Activated CD4-positive, alpha-beta T cell treated with anti-CD3 and anti-CD28 coated beads, Interleukin-2, amount 50 U/mL, for 24 hours (primary cell): ENCODE data around the gene PRKAR1B.
"Not testable (repeated sequence)": the region's sequence is repeated elsewhere in the genome, so short reads cannot be mapped to it uniquely, and the experiment has no call there.

ENCODE experiments used
- DNase-seq, 2 donors: peaks; one replicate each; pipeline ENCODE4 v3.0.0-alpha.2; 2020; ENCODE audit warnings: low read depth in 1 of 2, low spot score in 1 of 2

Gene PRKAR1B

DNA sequence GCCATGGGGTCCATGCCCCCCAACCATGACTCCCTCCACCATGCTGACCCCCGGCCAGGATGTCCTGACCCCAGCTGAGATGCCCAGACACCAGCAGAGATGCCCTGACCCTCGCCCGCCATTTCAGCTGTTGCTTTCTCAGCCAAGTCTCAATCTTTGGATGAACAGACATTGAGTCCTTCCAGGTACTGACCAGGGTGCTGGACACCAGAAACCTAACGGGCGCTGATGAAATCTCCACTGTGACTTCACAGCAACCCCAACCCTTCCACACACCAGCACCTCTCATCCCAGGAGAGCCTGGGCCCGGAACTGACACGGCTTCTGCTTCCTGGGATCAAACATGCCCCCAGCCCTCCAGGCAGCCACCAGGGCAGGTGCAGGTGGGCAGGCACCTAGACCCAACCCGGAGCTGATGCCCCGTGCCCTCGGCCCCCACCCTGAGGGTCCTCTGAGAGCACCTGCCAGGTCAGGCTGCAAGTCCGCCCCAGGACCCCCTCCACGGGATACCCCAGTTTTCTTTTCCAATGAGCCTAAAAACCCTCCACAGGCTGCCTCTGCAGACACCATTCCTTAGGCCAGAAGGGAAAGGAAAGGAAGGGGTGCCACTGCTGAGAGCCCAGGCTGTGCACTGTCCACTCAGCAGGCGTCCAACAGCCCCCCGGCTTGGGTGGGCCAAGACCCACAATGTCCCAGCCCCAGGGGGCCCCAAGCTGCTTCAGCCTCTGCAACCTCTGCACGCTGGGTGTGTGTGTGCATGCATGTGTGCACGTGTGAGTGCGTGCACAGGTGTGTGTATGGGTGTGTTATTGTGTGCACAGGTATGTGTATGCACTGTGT, 164.1 kb downstream of the PRKAR1B start:
- DNase-seq = no peak

DNA sequence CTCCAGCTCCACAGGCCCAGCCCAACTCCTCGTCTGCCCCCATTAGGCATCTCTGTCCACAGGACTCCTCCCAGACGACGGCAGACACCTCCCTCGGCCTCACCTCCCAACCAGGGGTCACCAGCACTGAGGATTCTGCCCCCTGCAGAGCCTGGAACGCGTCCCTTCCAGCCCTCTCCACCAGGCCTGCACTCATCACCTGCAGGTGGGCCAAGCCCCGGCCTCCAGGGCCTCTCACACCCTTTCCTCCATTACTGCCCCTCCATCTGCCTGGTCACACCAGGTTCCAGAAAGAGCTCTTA, 164.8 kb downstream of the PRKAR1B start:
- DNase-seq = no peak

DNA sequence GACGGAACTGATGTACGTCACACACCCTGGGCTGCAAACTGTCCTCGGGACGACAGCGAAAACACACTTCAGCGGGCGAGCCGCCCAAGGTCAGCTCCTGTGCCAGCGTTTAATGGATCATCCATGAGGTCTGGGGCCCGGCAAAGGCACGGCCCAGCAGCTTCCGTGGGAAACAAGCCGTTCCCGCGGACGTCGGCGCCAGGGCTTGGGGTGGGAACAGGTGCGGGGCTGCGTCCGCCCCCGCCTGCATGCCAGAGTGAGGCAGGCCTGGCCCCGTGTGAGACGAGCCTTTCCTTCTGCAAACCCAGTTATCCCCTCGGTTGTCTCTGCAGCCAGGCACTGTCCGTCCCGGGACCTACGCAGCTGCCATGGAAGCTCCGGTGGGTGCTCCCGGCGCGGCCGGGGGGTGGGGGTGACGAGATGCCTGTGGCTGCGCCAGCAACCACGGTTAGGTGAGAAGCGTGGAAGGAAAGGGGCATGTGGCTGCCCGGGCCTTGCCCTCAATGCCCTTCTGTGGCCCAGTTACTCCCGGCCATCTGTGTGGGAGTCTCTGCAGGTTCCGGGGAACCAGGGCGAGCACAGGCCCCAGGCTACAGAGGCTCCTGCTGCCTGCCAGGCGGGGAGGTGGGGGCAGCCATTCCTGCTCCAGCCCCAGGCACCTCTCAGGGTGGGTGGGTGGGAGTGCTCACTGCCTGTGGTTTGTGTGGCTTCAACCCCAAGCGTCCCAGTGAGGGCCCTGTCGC, 165.3 kb downstream of the PRKAR1B start:
- DNase-seq = no peak

DNA sequence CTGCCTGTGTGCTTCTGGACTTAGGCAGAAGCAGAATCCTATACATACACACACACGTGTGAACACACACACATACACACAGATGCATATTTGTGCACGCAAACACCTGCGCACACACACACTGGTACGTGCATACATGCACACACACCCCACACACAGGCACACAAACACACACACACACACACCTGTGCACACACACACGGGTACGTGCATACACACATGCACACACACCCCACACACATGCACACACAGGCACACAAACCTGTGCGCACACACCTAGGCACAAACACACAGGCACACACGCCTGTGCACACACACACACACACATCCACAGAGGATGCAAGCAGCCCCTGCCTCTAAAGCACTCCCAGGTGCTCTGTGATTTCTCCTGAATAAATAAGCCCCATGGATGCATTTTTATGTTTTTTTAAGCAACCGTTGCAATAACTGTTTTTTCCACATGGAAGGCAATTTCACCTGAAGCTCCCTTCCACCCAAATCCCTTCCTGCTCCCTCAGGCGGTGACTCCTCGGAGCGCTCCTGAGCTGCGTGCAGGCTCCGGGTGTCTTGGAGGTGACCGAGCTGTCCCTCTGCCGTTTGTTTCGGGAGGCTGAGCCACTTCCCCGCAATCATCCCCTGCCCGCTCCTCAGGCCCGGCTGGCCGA, 166.0 kb downstream of the PRKAR1B start:
- no peak for DNase-seq

DNA sequence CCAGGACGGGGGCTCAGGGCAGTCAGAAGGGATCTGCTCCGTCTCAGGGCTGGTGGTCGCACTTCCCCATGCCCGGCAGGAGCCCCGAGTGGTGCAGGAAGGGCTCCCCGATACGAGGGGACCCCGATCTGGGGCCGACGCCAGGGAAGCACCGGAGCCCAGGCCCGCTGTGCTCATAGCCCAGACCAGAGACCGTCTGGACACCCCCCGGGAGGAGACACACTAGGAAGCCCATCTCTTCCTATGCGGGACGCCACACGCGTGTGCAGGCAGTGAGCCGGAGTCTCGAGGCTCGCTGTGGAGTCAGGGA, 167.7 kb downstream of the PRKAR1B start:
- no peak for DNase-seq

DNA sequence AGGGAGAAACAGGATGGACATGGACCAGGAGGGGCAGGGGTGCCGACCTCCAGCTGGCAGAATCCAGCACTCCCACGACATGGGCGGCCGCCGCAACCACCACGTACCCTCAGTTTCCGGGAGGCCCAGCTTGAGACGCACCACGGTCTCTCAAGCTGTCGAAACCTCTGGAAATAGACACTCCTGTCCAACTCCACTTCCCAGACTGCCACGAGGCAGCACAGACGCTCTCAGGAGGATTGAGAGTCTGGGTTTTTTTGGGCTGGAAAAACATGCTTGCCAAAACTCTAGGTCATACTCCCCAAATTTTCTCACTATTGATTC, 169.6 kb downstream of the PRKAR1B start:
- DNase-seq = no peak

DNA sequence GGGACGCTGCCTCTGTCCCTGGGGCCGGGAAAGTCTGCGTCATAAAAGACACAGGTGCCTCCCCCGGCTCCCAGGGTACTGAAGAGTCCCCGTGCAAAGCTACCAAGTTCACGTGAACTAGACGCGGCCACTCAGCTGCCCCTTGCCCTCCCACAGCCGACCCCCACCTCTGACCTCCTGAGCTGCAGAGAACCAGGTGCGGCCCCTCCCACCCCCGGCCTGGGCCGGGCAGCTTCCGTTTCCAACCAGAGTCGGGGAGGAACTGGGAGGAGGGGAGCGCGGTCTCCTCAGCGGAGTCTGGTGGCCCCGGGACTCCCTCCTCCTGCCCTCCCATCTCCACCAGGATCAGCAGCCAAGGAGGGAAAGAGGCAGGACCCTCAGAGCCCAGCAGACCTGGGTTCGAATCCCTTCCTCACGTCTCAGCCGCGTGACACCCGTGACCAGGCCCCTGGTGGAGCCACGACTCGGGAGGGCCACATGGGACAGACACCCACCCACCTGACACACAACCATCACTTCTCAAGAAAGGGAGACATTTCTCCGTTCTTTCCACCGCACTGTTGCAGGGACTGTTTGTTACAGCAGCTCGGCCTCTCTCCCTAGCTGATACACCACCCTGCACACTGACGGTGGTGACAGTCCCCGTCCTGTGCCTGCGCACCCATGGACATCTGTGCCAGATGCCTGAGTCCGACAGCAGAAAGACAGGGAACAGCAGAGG, 170.1 kb downstream of the PRKAR1B start:
- no peak for DNase-seq

DNA sequence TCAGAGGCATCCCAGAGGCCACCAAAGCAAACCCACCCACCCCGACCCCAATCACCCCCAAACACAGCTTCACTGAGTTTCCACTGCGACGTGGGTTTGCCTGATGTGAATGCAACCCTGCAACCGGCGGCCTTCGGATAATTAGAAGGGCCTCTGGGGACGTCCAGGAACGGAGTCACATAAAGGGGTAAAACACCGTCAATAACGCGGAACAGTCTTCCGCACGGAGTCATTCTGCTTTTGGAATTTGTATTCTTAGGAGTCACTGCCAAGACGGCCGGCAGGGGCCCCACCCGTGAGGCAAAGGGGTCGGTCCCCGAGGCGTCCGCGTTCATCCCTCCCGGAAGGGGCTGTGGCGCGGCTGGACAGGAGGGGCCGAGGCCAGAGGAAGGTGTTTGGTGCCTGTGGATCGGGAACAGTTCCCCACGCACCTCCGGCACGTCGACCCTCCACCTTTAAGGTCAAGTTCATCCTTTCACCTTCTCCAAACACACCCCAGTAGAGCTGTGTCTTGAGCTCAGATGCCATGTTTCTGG, 170.7 kb downstream of the PRKAR1B start:
- DNase-seq = no peak

DNA sequence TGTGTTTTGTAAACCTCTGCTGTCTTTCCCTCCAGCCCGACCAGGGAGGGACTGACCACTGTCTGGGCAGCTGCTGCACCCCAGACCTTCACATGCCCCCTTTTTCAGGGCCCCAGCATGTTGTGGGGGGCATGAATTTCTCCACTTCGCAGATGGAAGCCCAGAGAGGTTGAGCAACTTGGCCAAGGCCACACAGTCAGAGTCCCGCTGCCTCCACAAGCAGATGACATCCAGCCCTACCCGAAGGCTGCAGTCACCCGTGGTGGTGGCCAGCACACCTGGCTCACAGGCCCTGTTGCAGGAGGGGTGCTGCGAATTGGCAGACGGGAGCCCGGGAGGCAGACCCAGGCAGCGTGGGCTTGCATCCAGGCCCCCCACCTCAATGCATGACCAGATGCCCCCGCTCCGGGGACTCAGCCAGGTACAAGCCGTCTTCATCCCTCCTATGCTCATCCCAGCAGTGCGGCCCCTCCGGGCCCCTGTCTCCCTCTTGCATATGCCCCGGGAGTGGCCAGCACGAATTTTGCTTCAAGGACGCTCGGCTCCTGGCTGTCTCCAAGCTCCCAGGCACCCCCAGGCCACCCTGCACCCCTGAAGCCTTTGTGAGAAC, 171.4 kb downstream of the PRKAR1B start:
- DNase-seq = no peak

DNA sequence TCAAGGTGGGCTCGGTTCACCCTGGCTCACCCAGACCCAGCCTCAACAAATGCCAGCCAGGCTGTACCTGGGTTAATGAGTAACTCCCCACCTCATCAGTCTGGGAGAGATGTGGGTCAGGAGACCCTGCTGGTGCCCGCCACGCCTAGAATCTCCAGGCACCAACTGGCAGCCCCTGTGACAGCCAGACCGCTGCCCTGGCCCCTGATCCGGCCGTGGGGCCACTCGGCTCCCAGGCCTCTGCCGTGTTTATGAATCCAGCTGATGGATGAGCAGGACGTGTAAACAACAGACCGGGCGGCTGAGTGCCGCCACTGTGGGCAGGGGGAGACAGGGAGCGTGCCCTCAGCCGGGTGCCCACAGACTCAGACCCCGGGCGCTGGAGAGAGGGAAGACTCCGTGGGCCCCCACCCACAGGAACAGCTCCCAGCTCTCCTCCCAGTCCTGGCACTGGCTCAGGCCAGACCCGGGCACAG, 173.4 kb downstream of the PRKAR1B start:
- DNase-seq = no peak

DNA sequence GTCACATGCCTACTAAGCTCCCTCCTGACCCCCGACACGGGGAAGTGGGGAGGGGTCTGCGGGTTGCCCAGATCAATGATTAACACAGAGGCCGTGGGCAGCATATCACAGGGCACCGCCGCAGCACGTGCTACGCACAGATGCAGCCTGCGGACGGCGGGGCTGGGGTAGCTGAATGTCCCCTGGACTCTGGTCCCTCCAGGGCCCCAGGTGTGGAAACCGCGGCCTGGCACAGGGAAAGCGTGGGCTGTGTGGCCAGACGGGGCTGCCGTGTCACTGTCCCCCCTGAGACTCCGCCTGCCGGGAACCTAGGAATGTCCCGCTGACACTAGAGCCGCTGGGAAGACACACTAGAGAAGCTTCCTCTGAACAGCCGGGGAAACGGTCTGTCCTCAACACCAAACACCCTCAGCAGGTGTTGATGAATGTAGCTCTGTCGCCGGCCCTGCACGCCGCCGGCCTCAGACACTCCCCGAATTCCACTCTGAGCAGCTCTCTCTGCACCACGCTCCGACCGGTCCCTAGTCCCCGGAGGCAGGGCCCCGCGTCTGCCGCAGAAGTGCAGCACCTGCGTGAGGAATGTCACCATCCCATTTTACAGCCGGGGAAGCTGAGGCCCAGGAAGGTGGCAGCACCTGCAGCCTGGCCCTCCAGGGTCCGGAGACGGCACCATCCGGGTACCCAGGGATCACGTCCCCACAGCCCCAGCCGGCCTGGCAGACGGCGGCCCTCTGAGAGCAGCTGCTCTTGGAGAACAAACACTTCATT, 174.0 kb downstream of the PRKAR1B start:
- DNase-seq = no peak

DNA sequence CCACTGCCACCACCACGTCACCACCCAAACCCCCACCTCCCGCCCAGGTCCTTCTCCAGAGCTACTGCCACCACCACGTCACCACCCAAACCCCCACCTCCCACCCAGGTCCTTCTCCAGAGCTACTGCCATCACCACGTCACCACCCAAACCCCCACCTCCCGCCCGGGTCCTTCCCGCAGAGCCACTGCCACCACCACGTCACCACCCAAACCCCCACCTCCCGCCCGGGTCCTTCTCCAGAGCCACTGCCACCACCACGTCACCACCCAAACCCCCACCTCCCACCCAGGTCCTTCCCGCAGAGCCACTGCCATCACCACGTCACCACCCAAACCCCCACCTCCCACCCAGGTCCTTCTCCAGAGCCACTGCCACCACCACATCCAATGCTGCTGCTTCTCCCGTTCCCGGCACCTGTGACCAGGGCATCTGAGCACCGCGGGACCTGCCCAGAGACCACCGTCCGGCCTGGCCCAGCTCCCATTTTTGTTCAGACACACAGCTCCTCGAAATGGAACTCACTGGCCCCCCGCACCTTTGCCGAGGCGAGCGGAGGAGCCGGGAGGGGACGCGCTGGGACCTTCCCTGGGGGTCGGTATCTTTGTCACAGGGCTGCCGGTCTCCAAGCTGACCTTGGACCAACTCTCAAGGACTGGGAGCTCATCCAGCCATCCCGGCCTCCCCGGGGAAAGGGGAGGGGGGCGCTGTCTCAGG, 174.8 kb downstream of the PRKAR1B start:
- not testable (repeated sequence) for DNase-seq

DNA sequence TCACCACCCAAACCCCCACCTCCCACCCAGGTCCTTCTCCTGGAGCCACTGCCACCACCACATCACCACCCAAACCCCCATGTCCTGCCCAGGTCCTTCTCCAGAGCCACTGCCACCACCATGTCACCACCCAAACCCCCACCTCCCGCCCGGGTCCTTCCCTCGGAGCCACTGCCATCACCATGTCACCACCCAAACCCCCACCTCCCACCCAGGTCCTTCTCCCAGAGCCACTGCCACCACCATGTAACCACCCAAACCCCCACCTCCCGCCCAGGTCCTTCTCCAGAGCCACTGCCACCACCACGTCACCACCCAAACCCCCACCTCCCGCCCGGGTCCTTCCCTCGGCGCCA, 175.5 kb downstream of the PRKAR1B start:
- DNase-seq = not testable (repeated sequence)

DNA sequence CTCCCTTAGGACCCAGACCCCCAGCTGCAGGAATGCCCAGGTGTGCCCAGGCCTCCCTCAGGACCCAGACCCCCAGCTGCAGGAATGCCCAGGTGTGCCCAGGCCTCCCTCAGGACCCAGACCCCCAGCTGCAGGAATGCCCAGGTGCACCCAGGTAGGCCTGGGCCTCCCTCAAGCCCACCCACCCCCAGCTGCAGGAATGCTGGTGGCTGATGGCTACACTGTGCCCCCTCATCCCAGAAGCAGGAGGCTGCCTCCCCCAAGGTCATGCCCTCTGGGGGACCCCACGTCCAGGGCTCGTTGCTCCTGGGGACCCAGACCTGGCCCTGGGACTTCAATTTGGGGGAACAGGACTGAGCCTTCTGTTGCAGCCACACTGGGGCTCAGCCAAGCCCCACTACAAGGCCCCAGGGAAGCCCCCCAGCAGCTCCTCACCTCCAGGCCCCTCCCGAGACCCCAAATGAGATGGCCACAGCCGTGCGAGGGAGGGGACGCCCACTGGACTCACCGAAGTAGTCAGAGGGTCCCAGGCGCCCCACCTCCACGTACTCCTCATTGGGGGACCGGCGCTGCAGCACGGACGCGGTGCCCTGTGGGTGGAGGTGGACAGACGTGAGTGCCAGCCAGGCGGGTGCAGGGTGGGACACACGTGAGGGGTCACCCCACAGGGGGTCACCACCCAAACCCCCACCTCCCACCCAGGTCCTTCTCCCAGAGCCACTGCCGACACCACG, 176.0 kb downstream of the PRKAR1B start:
- DNase-seq = no peak

DNA sequence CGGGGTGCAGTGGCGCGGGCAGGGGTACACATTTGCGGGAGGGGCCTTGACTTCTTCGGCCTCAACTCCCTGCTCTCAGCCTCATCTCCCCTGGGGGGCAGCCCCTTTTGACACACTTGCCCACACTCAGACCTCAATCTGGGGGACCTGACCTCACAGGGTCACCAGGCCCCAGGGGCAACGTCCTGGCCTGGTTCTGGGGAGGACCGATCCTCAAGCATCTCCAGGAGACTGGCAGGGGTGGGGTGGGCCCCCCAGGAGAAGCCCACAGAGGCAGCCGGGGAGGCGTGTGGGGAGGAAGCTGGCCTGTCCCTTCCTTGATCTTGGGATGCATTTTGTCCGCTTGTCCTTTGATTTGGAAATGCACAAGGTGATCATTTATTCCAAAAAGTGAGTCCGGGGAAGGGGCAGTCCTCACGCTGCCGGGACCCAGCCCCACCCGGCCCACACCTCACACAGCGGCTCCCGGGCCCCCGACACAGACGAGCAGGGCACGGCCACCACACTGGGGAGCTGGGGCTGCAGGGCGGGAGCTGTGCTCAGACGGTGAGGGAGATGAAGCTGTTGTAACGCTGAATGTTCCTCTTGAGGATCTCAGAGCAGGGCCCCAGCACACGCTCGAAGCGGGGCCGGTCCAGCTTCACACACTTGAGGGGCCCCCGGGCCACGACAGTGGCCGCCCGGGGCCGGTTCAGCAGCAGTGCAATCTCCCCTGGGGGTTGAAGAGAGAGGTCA, 177.0 kb downstream of the PRKAR1B start:
- no peak for DNase-seq

DNA sequence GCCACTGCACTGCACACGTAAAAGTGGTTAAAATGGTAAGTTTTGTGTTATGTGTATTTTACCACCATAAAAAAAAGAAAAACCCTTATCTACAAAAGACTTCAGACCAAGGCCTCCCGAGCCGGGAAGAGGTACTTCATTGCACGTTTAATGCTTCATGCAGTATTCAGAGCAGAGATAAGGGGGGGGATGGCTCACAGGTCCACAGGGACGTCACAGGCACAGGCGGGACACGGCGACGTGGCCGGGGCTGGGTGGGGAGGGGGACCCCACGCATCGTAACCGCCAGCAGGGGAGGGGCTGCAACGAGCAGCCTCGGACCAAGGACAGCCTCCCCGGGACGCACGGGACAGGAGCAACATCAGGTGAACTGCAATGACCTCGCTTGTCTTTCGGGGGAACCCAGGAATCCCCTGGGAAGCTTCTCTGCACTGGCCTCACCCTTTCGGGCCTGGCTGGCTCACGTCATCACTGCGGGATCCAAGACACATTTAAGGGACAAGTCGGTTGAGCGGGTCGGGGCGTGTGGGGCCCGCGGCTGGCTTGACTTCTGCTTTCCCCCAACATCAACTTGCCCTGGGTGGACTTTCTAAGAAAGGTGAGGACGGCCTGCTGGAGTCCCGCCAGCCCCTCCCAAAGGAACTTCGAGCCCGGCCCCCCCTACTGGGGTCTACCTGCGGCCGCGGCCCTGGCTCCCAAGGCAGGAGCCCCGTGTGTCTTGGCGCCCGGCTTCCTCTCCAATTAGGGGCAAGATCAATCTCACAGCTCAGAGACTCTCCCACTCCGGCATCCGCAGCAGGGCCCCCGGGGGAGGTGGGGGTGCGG, 177.8 kb downstream of the PRKAR1B start:
- DNase-seq = no peak

DNA sequence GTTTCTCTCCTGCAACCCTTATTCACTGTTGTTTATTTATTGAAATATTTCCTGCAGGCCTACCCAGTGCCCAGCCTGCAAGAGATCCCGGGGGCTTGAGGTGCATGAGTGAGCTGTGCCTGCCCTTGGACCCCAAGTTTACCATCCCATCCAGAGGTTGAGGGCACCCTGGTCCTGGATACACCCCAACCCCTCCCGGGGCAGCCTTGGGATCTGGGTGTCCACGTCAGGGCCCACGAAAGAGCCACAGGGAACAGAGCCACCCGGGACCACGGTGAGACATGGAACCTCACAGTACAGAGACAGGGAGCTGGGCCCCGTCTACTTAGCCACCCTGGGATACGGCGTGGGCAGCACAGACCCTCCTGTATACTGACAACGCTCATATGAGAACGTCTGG, 178.7 kb downstream of the PRKAR1B start:
- no peak for DNase-seq

DNA sequence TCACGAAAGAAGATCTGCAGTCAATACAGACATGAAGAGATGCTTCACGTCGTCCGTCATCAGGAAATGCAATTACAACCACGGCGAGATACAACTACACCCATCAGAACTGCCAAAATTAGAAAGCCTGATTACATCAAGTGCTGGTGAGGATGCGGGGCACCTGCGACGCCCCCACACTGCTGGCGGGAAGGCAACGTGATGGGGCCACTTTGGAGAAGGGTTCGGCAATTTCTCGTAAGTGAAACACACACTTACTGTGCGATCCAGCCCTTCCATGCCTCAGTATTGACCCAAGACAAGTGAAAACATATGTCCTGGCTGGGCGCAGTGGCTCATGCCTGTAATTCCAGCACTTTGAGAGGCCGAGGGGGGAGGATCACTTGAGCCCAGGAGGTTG, 181.6 kb downstream of the PRKAR1B start:
- no peak for DNase-seq
